ENCODE results near the gene PYGO2. TPM values are rescaled to one million over a fixed set of nuclear protein-coding genes. Genes with fewer than 3 reads are reported as not detected.

PYGO2 gene
- total RNA-seq, 1 donor from 2014 or later: 27.4 TPM

DNA sequence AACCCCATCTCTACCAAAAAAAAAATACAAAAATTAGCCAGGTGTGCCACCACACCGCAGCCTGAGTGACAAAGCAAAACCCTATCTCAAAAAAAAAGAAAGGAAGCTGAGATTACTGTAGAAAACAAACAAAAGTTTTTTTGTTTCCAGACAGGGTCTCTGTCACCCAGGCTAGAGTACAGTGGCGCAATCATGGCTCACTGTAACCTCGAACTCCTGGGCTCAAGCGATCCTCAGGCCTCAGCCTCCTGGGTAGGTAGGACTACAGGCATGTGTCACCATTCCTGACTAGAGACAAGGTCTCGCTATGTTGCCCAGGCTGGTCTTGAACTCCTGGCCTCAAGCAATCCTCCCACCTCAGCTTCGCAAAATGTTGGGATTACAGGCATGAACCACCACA, 2.8 kb upstream of the PYGO2 start:
- Histone ChIP-seq H3K27me3 (ENCODE audit: low read depth) (no peaks in the 10 kb centered on the region), H3K4me1 (peaks cover 48% of the 10 kb centered on the region), H3K9me3 (no peaks in the 10 kb centered on the region), H3K36me3 (peaks cover 72% of the 10 kb centered on the region), H3K4me3 (no peak overlapping the region), H3K27ac (no peak overlapping the region)
- DNase-seq (no peak), ATAC-seq (no peak)
- intact Hi-C loops (cut with DNase I): no loop called here
- TF ChIP-seq, protein P1, sequence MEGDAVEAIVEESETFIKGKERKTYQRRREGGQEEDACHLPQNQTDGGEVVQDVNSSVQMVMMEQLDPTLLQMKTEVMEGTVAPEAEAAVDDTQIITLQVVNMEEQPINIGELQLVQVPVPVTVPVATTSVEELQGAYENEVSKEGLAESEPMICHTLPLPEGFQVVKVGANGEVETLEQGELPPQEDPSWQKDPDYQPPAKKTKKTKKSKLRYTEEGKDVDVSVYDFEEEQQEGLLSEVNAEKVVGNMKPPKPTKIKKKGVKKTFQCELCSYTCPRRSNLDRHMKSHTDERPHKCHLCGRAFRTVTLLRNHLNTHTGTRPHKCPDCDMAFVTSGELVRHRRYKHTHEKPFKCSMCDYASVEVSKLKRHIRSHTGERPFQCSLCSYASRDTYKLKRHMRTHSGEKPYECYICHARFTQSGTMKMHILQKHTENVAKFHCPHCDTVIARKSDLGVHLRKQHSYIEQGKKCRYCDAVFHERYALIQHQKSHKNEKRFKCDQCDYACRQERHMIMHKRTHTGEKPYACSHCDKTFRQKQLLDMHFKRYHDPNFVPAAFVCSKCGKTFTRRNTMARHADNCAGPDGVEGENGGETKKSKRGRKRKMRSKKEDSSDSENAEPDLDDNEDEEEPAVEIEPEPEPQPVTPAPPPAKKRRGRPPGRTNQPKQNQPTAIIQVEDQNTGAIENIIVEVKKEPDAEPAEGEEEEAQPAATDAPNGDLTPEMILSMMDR (IDR thresholded peaks at IDR 0.05): no peak

DNA sequence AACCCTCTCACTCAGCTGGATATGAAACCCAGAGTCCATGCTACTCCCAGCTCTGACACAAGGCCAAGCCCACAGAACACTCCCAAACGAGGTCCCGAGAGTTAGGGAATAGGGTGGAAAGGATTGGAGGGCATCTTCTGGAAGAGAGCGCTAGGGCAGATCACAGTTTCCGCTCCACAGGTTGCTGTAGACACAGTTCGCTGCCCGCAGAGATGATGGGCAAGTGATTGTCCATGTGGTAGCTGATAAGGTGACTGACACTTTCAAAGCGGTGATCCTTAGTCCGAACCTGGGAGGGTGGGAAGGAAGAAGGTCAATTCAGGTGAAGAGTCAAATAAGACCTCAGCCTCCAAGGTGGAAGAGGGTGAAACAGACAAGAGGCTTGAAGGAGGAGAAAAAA, 2.1 kb upstream of the PYGO2 start:
- peak; percentile 25 for DNase-seq

DNA sequence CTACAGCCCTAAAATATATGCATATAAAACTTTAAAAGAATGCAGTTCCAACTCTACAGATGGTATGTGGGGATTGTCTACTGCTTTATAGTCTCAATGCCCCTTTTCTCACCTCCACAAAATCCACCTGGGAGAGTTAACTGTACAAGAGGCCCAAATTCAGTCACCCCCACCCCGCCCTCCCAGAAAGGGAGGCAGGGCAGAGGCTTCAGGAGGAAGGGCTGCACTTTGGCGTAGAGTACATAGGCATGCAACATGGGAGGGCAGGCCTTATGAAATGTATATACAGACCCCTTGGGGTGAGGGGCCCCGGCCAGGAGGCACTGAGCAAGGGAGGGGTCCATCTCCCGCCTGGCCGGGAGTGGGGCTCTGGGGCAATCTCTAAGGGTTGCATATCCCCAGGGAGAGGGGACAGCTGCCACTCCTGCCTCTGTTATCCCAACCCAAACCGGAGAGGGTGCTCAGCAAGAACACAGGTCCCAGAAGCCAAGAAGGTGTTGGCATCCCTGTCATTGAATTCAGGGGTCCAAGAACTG, 1.3 kb upstream of the PYGO2 start:
- DNase-seq (peak; percentile 38), ATAC-seq (no peak)
- TF ChIP-seq, protein P1 (IDR thresholded peaks at IDR 0.05): no peak
- intact Hi-C loops (cut with DNase I): no loop called here
- Histone ChIP-seq H3K27ac (peak overlapping the region; percentile 98), H3K4me3 (peak overlapping the region; percentile 88), H3K27me3 (ENCODE audit: low read depth) (no peaks in the 10 kb centered on the region), H3K9me3 (no peaks in the 10 kb centered on the region), H3K36me3 (peaks cover 72% of the 10 kb centered on the region), H3K4me1 (peaks cover 37% of the 10 kb centered on the region)

More for the DNA sequence above, 2.1 kb upstream of the PYGO2 start:
- no peaks in the 10 kb centered on the region for H3K27me3 ChIP-seq (ENCODE audit: low read depth)
- H3K9me3 ChIP-seq: no peaks in the 10 kb centered on the region
- intact Hi-C loops (cut with DNase I): no loop called here
- H3K4me1 ChIP-seq: peaks cover 41% of the 10 kb centered on the region
- peaks cover 73% of the 10 kb centered on the region for H3K36me3 ChIP-seq
- H3K27ac ChIP-seq: no peak overlapping the region
- TF ChIP-seq, protein P1 (IDR thresholded peaks at IDR 0.05): no peak
- H3K4me3 ChIP-seq: no peak overlapping the region
- ATAC-seq: no peak

DNA sequence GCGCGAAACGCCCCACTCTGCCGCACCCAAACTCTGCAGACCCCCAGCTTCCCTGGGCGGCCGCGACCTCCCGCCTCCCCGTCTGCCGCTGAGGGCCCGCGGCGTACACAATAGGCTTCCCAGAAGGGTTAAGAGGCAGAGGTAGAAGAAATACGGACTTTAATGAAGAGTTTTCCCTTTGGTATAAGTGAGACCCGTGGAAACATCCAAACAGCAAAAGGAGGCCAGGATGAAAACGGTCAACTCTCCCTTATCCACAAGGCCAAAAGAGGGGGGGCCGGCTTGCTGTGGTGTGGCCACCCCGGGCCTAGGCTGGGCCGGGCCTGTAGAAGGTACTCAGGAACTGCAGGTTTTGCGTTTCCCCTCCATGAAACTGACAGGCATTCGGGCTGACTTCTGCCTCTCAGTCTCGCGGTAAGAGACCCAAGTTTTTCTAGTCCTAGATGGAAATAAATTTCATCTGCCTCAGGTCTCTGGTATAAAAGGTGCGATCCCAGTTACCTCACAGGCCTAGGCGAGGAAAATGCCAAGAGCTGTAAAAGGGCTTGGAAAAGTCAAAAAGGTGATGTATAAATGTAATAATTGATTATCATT, 671 bp upstream of the PYGO2 start:
- ATAC-seq (peak in 1 of 2 donors; percentile 33), DNase-seq (peak; percentile 65)
- Histone ChIP-seq H3K36me3 (peaks cover 66% of the 10 kb centered on the region), H3K4me1 (peaks cover 31% of the 10 kb centered on the region), H3K4me3 (peak overlapping the region; percentile 88), H3K27ac (peak overlapping the region; percentile 98), H3K9me3 (no peaks in the 10 kb centered on the region), H3K27me3 (ENCODE audit: low read depth) (no peaks in the 10 kb centered on the region)
- TF ChIP-seq, protein P1 (IDR thresholded peaks at IDR 0.05): no peak
- intact Hi-C loops (cut with DNase I): no loop called here

DNA sequence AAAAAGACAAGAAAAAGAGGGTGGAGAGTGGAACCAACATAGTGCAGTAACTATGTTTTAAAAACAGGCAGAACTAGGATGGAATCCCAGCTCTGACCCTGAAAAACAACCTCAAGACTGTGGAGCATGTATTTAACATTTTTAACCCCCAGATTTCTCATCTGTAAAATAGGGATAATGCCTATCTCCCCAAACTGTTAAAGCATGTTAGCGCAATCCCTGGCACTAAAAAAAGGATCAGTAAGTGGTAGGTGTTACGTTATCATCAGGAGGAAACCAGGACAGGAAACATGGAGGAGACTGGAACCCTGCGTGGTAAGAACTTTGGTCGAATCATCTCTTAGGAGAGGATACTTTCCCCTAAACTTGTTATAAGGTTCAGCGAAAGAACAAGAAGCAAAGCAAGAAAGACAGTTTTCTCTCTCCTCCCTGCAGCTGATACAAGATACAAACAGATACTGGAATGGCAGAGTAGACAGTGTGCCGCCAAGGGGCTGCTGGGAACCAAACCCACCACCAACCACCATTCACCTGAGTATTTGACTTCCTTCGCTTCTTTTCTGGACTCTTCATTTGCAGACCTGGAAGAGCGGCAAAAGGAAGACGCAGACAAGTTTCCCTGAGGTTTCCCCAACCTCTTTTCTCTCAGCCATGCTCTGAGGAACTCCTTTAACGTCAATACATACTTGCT, 991 bp downstream of the PYGO2 start:
- H3K27ac ChIP-seq: peak overlapping the region; percentile 98
- H3K4me3 ChIP-seq: peak overlapping the region; percentile 88
- intact Hi-C loops (cut with DNase I): no loop called here
- no peaks in the 10 kb centered on the region for H3K9me3 ChIP-seq
- no peak for DNase-seq
- ATAC-seq: no peak
- H3K4me1 ChIP-seq: peaks cover 34% of the 10 kb centered on the region
- peaks cover 49% of the 10 kb centered on the region for H3K36me3 ChIP-seq
- TF ChIP-seq, protein P1 (IDR thresholded peaks at IDR 0.05): no peak
- H3K27me3 ChIP-seq (ENCODE audit: low read depth): no peaks in the 10 kb centered on the region

Measured in lower lobe of right lung (tissue), 2 donors.